Liver (tissue), 3 donors: ENCODE results near the gene BFSP1.

Source experiments
- EGR1 ChIP-seq, 2 donors: IDR thresholded peaks; 2 replicates each; pipeline ENCODE4 v1.6.1; 2016 to 2018; ENCODE audit warnings: antibody characterized with exemption in 2 of 2, low read depth in 2 of 2
- SP1 ChIP-seq: IDR thresholded peaks from 2 replicates; pipeline ENCODE4 v1.6.1; 2018; ENCODE audit warnings: antibody characterized with exemption, mild to moderate bottlenecking
- YY1 ChIP-seq: IDR thresholded peaks from 2 replicates; pipeline ENCODE4 v1.6.1; 2016; ENCODE audit warnings: antibody characterized with exemption, mild to moderate bottlenecking
- TF ChIP-seq, protein P1 (sequence below): fragments of 150-350 bp; IDR thresholded peaks from 2 replicates; pipeline ENCODE4 v1.5.1; 2017; ENCODE audit warnings: improper control_type of control experiment, low read depth, low read length; ENCODE audit not compliant: missing input control
- donor health status: healthy.
- donor health status: healthy.

DNA sequence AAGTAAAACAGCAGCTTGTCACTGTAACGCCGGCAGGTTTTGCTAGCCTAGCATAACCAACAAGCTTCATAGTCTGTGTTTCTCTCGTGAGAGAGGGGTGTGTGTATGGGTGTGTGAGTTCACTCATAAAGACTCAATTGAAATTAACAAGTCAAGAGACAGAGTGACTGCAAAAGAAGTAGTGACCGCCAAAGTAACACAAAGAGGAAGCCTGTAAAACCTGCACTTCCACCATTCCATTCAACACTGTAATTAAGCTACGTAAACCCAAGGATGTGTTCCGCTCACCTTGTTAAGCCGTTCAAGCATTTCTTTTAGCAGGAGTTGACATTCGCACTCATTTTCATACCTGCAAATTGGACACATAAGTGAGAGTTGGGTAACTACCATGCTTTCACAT is 6.6 kb downstream of the BFSP1 start:
- TF ChIP-seq, protein P1, sequence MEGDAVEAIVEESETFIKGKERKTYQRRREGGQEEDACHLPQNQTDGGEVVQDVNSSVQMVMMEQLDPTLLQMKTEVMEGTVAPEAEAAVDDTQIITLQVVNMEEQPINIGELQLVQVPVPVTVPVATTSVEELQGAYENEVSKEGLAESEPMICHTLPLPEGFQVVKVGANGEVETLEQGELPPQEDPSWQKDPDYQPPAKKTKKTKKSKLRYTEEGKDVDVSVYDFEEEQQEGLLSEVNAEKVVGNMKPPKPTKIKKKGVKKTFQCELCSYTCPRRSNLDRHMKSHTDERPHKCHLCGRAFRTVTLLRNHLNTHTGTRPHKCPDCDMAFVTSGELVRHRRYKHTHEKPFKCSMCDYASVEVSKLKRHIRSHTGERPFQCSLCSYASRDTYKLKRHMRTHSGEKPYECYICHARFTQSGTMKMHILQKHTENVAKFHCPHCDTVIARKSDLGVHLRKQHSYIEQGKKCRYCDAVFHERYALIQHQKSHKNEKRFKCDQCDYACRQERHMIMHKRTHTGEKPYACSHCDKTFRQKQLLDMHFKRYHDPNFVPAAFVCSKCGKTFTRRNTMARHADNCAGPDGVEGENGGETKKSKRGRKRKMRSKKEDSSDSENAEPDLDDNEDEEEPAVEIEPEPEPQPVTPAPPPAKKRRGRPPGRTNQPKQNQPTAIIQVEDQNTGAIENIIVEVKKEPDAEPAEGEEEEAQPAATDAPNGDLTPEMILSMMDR, result no peak
- TF ChIP-seq YY1 (no peak), SP1 (no peak), EGR1 (IDR thresholded peaks at IDR 0.05; ENCODE audit: low read depth in 2 of 2) (no peak)
